Measurements from ENCODE around the gene ZNF609. TPM values are rescaled to one million over a fixed set of nuclear protein-coding genes. Genes with fewer than 3 reads are reported as not detected.
"Not testable (repeated sequence)": the region's sequence is repeated elsewhere in the genome, so short reads cannot be mapped to it uniquely, and the experiment has no call there.

The ZNF609 gene
- total RNA-seq, 4 donors from 2014 or later = 38.3 to 53.7 (median 45.3) TPM

DNA sequence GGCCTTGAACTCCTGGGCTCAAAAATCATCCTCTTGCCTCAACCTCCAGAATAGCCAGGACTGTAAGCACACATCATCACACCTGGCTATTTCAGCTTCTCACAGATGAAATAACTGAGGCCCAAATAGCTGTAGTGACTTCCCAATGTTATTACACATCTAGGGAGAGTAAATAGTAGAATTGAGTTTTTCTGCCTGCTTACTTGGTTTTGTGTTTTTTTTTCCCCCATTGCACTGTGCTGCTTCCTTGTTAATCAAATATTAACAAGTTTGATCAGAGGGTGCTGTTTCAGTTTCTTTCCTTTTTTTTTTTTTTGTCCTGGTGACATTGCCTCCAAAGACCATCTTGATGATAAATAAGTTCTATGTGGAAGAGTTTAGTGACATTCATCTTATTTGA, 23.4 kb downstream of the ZNF609 start:
- no peak overlapping the region for H3K27ac ChIP-seq (replicated peaks in 1 of 4)
- intact Hi-C loops (cut with DNase I) = no loop called here
- DNase-seq (ENCODE audit: extremely low spot score) = no peak
- H3K4me1 ChIP-seq = peaks cover 0 to 30% (median 20%) of the 10 kb centered on the region in 4 donors
- H3K36me3 ChIP-seq = peaks cover 0 to 5% (median 2%) of the 10 kb centered on the region in 4 donors
- TF ChIP-seq EP300 (IDR thresholded peaks at IDR 0.05) = no peak
- no peak for TF ChIP-seq CTCF (IDR thresholded peaks at IDR 0.05)
- no peak for TF ChIP-seq POLR2AphosphoS5 (IDR thresholded peaks at IDR 0.05)
- TF ChIP-seq POLR2A (IDR thresholded peaks at IDR 0.05; ENCODE audit: low read depth) = no peak
- no peaks in the 10 kb centered on the region for H3K27me3 ChIP-seq
- H3K4me3 ChIP-seq = no peak overlapping the region
- no peaks in the 10 kb centered on the region for H3K9me3 ChIP-seq

- no peaks in the 10 kb centered on the region for H3K9me3 ChIP-seq
- no peak for DNase-seq (ENCODE audit: extremely low spot score)
- peaks cover 0 to 33% (median 20%) of the 10 kb centered on the region in 4 donors for H3K4me1 ChIP-seq
- H3K27me3 ChIP-seq = no peaks in the 10 kb centered on the region
- H3K27ac ChIP-seq (replicated peaks in 1 of 4) = no peak overlapping the region
- no peak overlapping the region for H3K4me3 ChIP-seq
- H3K36me3 ChIP-seq = peaks cover 0 to 9% (median 7%) of the 10 kb centered on the region in 4 donors
- TF ChIP-seq EP300 (IDR thresholded peaks at IDR 0.05) (no peak), CTCF (IDR thresholded peaks at IDR 0.05) (no peak), POLR2A (IDR thresholded peaks at IDR 0.05; ENCODE audit: low read depth) (no peak), POLR2AphosphoS5 (IDR thresholded peaks at IDR 0.05) (no peak)
- intact Hi-C loops (cut with DNase I) = no loop called here
Observed at GRCh38 chr15:64485796-64486195, 25.4 kb downstream of the ZNF609 start.

GRCh38 chr15:64490598-64491259, 30.4 kb downstream of the ZNF609 start:
- no peak overlapping the region for H3K27ac ChIP-seq (replicated peaks in 1 of 4)
- H3K4me3 ChIP-seq = no peak overlapping the region
- TF ChIP-seq POLR2A (IDR thresholded peaks at IDR 0.05; ENCODE audit: low read depth) (no peak), POLR2AphosphoS5 (IDR thresholded peaks at IDR 0.05) (no peak), EP300 (IDR thresholded peaks at IDR 0.05) (no peak), CTCF (IDR thresholded peaks at IDR 0.05) (no peak)
- intact Hi-C loops (cut with DNase I) = no loop called here
- H3K9me3 ChIP-seq = no peaks in the 10 kb centered on the region
- H3K27me3 ChIP-seq = no peaks in the 10 kb centered on the region
- peaks cover 0 to 36% (median 22%) of the 10 kb centered on the region in 4 donors for H3K4me1 ChIP-seq
- H3K36me3 ChIP-seq = peaks cover 0 to 9% (median 7%) of the 10 kb centered on the region in 4 donors
- no peak for DNase-seq (ENCODE audit: extremely low spot score)

DNA sequence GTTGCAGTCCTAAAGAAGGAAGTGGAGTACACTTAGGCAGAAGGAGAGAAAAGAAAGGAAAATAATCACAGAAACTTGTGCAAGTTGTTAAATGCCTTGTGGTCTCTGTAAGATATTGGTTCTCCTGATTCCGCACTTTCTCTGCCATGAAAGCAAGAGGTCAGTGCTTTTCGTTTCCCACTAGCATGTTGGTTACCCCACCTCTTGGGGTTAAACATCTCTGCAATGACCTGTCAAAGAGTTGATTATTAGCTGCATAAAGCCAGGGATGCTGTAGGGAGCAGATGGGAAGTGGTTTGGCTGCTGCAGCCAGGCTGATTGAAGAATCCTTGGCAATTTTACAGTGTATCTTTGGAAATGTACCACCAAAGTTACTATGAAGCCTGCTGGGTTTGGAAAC, 33.3 kb downstream of the ZNF609 start:
- H3K27me3 ChIP-seq = no peaks in the 10 kb centered on the region
- H3K4me1 ChIP-seq = peaks cover 0 to 50% (median 26%) of the 10 kb centered on the region in 4 donors
- no peak for DNase-seq (ENCODE audit: extremely low spot score)
- no peak overlapping the region for H3K4me3 ChIP-seq
- H3K36me3 ChIP-seq = peaks cover 0 to 18% (median 4%) of the 10 kb centered on the region in 4 donors
- intact Hi-C loops (cut with DNase I) = no loop called here
- WGBS = 83% methylated on average over 2 of the region's 2 CpGs
- no peak overlapping the region for H3K27ac ChIP-seq (replicated peaks in 1 of 4)
- H3K9me3 ChIP-seq = no peaks in the 10 kb centered on the region
- TF ChIP-seq POLR2AphosphoS5 (IDR thresholded peaks at IDR 0.05) = no peak
- TF ChIP-seq CTCF (IDR thresholded peaks at IDR 0.05) = no peak
- TF ChIP-seq POLR2A (IDR thresholded peaks at IDR 0.05; ENCODE audit: low read depth) = no peak
- TF ChIP-seq EP300 (IDR thresholded peaks at IDR 0.05) = no peak

GRCh38 chr15:64495968-64496367, 35.6 kb downstream of the ZNF609 start:
- intact Hi-C loops (cut with DNase I); DNase-seq (ENCODE audit: extremely low spot score); H3K4me3 ChIP-seq; H3K9me3 ChIP-seq; H3K27me3 ChIP-seq; H3K27ac ChIP-seq (replicated peaks in 1 of 4): not testable (repeated sequence)
- H3K4me1 ChIP-seq = peaks cover 2 to 58% (median 26%) of the 10 kb centered on the region in 4 donors
- WGBS = 85% methylated on average over 2 of the region's 2 CpGs
- peaks cover 9 to 27% (median 13%) of the 10 kb centered on the region in 4 donors for H3K36me3 ChIP-seq
